Measurements from ENCODE around the gene FRYL.

DNA sequence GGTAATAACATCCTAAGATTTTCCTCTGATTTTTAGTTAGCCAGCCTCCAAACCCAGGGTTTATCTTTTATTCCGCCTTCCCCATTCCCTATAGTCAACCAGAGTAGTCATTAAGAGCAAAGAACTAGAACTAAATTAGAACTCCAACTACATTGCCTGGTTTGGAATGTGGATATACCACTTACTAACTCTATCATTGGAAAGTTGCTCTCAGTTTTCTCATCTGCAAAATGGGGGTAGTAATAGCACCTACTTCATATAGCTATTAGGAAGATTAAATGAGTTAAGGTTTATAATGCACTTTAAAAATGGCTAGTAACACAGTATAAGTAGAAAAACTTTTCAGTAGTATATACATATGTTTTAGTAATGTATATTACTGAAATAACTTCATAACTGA lies 226.4 kb downstream of the FRYL start:
- no peak for TF ChIP-seq EZH2 (IDR thresholded peaks at IDR 0.05; ENCODE audit: borderline replicate concordance, low read length)
- TF ChIP-seq, protein P1, sequence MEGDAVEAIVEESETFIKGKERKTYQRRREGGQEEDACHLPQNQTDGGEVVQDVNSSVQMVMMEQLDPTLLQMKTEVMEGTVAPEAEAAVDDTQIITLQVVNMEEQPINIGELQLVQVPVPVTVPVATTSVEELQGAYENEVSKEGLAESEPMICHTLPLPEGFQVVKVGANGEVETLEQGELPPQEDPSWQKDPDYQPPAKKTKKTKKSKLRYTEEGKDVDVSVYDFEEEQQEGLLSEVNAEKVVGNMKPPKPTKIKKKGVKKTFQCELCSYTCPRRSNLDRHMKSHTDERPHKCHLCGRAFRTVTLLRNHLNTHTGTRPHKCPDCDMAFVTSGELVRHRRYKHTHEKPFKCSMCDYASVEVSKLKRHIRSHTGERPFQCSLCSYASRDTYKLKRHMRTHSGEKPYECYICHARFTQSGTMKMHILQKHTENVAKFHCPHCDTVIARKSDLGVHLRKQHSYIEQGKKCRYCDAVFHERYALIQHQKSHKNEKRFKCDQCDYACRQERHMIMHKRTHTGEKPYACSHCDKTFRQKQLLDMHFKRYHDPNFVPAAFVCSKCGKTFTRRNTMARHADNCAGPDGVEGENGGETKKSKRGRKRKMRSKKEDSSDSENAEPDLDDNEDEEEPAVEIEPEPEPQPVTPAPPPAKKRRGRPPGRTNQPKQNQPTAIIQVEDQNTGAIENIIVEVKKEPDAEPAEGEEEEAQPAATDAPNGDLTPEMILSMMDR (IDR thresholded peaks at IDR 0.05; ENCODE audit: low read length), result no peak

All from OCI-LY1 (cell line).